ENCODE measurements around the gene EPS8L3.
"Not testable (repeated sequence)": the region's sequence is repeated elsewhere in the genome, so short reads cannot be mapped to it uniquely, and the experiment has no call there.

The EPS8L3 gene

GRCh38 chr1:109708949-109709348, 54.8 kb downstream of the EPS8L3 start:
- DNase-seq (ENCODE audit: low read depth): not testable (repeated sequence)

DNA sequence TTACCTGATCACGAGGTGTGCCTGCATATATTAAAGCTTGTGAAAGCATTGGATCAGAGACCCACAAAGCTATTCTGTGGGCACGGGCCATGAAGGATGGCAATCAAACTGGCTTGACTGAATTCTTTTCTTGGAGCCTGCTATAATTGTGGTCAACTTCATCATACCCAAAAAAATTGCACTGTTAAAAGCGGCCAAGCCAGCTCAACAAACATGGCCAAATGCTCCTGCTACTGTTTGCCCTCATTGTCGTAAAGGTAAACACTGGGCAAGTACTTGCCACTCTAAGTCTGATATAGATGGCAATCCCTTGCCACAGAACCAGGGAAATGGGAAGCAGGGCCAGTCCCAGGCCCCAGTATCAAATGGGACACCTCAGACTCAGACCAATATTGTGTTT, 58.3 kb downstream of the EPS8L3 start:
- DNase-seq (ENCODE audit: low read depth): no peak

DNA sequence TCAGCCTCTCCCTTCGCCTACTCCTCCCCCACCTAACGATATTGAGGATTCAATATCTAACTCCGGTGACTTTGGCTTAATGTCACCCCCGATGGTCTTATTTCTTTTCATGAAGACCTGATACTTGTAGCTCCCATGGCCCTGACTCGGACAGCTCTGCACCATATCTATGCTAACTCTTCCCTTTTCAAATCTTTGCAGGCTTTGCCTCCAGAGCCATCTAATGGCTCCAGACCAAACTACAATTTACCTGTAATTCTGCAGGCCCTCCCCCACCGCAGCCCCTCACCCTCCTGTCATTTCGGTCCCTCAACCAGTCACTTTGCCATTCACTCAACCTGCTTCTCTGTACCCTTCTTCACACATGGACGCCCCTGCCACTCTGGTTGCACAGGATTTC, 59.5 kb downstream of the EPS8L3 start:
- DNase-seq (ENCODE audit: low read depth): no peak

DNA sequence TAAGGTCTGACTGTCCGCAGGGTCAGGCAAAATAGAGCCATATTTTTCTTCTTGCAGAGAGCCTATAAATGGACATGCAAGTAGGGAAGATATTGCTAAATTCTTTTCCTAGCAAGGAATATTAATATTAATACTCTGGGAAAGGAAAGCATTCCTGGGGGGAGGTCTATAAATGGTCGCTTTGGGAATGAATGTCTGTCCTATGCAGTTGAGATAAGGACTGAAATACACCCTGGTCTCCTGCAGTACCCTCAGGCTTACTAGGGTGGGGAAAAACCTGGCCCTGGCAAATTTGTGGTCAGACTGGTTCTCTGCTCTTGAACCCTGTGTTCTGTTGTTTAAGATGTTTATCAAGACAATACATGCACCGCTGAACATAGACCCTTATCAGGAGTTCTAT, 60.8 kb downstream of the EPS8L3 start:
- DNase-seq (ENCODE audit: low read depth): not testable (repeated sequence)
